ENCODE results near the gene LANCL3.

LANCL3 gene

DNA sequence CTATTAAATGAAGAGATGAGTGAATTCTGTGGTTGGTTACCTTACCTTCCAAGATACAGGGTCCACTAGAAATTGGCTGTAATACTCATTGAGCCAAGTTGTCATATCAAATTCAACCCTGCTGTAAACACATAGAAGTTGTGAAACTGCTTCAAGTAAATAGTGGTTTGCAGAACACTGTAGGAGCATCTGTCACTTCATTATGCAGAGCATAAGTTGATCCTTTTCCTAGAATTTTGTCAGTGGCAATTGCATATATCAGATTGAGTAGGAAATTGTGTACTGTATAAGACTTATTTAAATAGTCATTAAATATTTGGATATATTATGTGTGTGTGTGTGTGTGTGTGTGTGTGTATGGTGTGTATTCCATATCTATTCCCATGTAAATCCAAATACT, 105.3 kb downstream of the LANCL3 start:
- TF ChIP-seq CTCF (IDR thresholded peaks at IDR 0.05), result no peak
- TF ChIP-seq ZFX (IDR thresholded peaks at IDR 0.05; ENCODE audit: borderline replicate concordance), result no peak
- H3K27ac ChIP-seq, result no peak overlapping the region

- no peak overlapping the region for H3K27ac ChIP-seq
- TF ChIP-seq ZFX (IDR thresholded peaks at IDR 0.05; ENCODE audit: borderline replicate concordance), result no peak
- no peak for TF ChIP-seq CTCF (IDR thresholded peaks at IDR 0.05)
These were observed 105.8 kb downstream of the LANCL3 start for GRCh38 chrX:37677243-37677642.

- H3K27ac ChIP-seq, result no peak overlapping the region
- TF ChIP-seq ZFX (IDR thresholded peaks at IDR 0.05; ENCODE audit: borderline replicate concordance) (no peak), CTCF (IDR thresholded peaks at IDR 0.05) (no peak)
These were observed 106.3 kb downstream of the LANCL3 start for GRCh38 chrX:37677765-37678164.

DNA sequence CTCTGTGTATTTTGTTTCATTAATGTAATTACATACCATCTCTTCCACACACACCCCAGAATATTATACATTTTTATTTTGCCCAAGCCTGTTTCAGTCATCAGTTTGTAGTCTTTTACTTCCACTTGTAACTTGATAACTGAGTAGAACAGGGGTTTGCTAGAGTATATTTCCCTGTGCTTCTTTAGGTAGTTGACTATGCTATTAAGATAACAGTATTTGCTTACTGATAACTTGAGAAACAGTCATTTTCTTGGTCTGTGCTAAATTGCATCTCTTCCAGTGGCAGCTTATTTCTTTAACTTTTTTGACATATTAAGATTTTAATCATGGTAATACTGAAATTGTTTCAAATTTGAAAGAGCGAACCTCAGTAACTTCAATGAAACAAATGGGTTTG, 107.1 kb downstream of the LANCL3 start:
- no peak overlapping the region for H3K27ac ChIP-seq
- TF ChIP-seq ZFX (IDR thresholded peaks at IDR 0.05; ENCODE audit: borderline replicate concordance), result no peak
- TF ChIP-seq CTCF (IDR thresholded peaks at IDR 0.05), result no peak

DNA sequence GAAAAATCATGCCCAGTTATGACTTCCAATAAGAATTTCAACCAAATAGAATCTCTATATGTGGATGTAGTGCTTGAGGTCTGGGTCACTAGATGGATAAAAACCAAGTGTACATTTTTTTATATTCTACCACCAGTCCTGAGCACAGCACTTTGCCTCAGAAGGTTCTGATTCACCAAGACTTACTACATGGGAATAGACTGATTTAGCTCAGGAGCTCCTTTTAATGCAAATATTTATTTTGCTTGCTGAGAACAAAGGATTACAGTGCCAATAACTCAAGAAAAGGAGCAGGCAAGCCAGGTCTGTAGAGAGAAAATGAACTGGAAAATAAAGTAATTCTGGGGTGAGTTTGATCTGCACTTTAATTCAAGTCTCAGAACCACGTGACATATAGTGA, 107.8 kb downstream of the LANCL3 start:
- H3K27ac ChIP-seq, result no peak overlapping the region
- TF ChIP-seq CTCF (IDR thresholded peaks at IDR 0.05) (no peak), ZFX (IDR thresholded peaks at IDR 0.05; ENCODE audit: borderline replicate concordance) (no peak)

DNA sequence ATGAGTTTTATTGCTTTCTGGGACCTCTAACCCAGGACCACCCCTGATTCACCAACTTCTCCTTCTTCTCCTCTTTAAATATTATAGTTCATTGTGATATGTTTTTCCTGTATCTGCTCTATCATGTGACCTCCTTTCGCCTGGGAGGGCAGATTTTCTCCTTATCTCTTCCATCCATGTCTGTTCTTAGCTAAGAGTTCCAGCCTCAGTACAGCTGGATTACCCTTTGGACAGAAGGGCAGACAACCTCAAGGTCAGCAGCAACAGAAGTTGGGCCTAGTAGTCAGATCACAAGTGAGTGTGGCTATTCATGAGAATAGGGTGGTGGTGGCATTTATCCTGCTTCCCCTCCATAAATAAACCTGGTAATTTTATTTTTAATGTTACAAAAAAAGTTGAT, 108.4 kb downstream of the LANCL3 start:
- H3K27ac ChIP-seq, result no peak overlapping the region
- TF ChIP-seq ZFX (IDR thresholded peaks at IDR 0.05; ENCODE audit: borderline replicate concordance) (no peak), CTCF (IDR thresholded peaks at IDR 0.05) (no peak)

GRCh38 chrX:37684426-37684825, 113.0 kb downstream of the LANCL3 start:
- H3K27ac ChIP-seq, result 0 out of 2 replicates have a peak overlapping the region, but pooled peaks have one; percentile 27
- TF ChIP-seq CTCF (IDR thresholded peaks at IDR 0.05) (no peak), ZFX (IDR thresholded peaks at IDR 0.05; ENCODE audit: borderline replicate concordance) (no peak)
